ENCODE measurements around the gene OR2A14.
"Not testable (repeated sequence)": the region's sequence is repeated elsewhere in the genome, so short reads cannot be mapped to it uniquely, and the experiment has no call there.

The OR2A14 gene

DNA sequence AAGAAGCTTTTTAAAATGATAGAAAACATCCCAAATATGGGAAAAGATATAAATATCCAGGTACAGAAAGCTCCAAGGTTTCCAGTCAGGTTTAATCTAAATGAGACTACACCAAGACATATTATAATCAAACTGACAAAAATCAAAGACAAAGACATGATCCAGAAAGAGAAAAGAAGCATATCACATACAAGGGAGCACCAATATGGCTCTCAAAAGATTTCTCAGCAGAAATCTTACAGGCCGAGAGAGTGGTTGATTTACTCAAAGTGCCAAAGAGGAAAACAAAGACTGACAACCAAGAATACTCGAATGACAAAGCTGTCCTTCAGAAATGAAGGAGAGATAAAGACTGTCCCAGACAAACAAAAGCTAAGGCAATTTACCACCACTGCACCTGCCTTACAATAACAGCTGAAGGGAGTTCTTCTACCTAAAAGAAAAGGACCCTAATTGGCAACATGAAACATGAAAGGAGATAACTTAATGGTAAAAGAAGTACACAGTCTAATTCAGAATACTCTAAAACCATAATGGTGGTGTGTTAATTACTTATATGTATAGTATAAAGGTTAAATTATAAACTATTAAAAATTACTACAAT, 25.4 kb downstream of the OR2A14 start:
- DNase-seq (ENCODE audit: low read depth in 1 of 2, low spot score in 1 of 2), result no peak

DNA sequence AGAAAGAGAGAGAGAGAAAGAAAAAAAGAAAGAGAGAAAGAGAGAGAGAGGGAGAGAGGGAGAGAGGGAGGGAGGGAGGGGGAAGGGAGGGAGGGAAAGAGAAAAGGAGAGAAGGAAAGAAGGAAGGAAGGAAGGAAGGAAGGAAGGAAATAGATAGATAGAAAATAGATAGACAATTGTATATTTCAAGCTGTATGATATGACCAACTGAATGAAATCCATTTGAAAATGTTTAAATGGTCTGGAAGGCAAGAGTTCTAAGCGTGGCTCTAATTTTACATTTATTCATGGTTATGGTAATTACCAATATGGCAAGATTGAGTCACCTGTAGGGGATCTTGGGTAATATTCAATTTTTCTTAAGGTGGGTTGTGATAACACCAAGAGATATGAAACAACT, 35.9 kb downstream of the OR2A14 start:
- no peak for DNase-seq (ENCODE audit: low read depth in 1 of 2, low spot score in 1 of 2)

DNA sequence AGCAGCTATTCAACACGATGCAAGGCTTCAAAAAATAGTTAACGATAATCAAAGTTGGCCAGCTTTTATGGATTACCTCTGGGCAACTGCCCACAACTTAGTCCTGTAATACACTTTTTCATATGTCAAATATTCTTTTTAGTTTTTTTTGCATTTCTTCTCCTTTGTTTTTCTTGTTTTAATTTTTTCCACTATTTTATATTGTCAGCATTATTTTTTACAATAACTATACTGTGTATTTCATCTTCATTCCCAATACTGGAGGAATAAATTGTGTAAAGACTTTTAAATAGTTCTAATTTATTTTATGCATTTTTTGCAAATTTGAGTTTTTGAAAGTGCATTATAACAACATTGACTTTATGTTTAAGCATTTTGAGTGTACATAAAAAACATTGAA, 41.8 kb downstream of the OR2A14 start:
- DNase-seq (ENCODE audit: low read depth in 1 of 2, low spot score in 1 of 2), result no peak

DNA sequence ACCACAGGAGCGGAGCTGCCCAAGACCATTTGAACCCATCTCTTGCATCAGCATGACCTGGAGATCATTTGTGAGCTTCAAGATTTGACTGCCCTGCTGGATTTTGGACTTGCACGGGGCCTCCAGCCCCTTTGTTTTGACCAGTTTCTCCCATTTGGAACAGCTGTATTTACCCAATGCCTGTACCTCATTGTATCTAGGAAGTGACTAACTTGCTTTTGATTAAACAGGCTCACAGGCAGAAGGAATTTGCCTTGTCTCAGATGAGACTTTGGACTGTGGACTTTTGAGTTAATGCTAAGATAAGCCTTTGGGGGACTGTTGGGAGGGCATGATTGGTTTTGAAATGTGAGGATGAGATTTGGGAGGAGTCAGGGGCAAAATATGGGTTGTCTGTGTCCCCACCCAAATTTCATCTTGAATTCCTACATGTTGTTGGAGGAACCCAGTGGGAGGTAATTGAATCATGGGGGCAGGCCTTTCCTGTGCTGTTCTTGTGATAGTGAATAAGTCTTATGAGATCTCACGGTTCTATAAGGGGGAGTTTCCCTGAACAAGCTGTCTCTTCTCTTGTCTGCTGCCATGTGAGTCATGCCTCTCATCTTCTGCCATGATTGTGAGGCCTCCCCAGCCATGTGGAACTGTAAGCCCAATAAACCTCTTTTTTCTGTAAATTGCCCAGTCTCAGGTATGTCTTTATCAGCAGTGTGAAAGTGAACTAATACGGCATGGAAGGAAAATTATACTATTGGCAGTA, 48.8 kb downstream of the OR2A14 start:
- DNase-seq (ENCODE audit: low read depth in 1 of 2, low spot score in 1 of 2), result not testable (repeated sequence)

DNA sequence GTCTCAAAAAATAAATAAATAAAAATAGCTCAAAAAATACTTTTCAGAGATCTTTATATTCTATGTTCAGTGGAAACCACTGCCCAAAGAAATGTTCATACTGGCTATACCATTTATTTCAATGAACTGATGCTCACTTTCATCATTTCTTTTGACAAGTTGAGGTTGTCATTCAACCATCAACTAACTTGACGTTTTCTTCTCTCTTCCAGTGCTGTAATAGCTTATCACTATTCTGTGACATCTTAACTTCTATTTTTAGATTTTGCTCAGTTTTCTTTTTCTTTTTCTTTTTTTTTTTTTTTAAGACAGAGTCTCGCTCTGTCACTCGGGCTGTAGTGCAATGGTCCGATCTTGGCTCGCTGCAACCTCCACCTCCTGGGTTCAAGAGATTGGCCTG, 51.6 kb downstream of the OR2A14 start:
- DNase-seq (ENCODE audit: low read depth in 1 of 2, low spot score in 1 of 2), result no peak

DNA sequence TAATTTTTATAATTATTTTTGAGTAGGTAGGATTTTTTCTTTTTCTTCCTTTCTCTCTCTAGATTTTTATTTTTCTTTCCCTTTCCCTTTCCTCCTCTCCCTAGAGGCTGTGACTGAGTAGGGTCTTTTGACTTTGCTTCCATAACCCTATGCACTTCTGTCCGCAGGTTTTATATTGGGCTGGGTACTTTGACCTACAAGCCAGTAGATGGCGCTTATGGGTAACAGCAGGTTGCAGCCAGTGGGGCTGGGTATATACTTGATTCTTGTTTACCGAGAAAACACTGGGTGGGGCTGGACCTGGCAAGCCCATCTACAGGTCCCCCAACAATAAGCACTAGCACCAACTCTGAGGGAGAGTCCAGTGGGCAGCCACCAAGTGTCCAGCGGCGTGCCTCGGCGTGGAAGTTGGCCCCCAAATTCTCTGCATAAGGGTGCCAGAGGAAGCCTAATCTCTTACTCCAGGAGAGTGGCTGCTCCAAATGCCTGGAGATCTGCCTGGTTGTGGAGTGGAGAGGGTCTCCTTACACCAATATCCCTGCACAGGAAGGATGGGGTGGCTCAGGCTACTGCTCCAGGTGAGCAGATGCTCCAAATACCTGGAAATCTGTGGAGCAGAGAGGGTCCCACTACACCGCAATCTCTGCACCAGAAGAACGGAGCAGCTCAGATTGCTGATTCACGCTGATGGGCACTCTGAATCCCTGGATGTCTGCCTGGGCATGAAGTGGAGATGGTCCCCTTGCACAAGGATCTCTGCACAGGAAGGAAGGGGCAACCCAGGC, 55.6 kb downstream of the OR2A14 start:
- peak in 1 of 2 donors; percentile 7 for DNase-seq (ENCODE audit: low read depth in 1 of 2, low spot score in 1 of 2)

DNA sequence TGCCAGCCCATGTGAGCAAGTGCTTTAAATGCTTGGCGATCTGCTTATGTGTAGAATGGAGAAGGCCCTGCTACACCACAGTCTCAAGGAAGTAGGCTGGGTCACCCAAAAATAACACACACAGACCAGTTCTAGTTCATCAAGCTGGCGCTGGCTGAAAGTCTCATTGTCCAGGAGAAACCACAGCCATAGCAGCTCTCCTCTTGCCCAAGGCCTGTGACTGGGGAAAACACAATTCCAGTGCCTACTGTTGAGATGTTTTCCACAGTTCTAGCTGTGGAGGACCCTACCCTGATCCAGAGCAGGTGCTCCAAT, 56.1 kb downstream of the OR2A14 start:
- DNase-seq (ENCODE audit: low read depth in 1 of 2, low spot score in 1 of 2), result not testable (repeated sequence)
